ENCODE results near the gene NRROS.
"Not testable (repeated sequence)": the region's sequence is repeated elsewhere in the genome, so short reads cannot be mapped to it uniquely, and the experiment has no call there.

Gene NRROS

GRCh38 chr3:196636369-196637349, 2.8 kb upstream of the NRROS start:
- H3K4me3 ChIP-seq (ENCODE audit: severe bottlenecking) = no peak overlapping the region
- H3K9me3 ChIP-seq (ENCODE audit: severe bottlenecking) = no peaks in the 10 kb centered on the region
- TF ChIP-seq CTCF (IDR thresholded peaks at IDR 0.05; ENCODE audit: poor library complexity, severe bottlenecking) = no peak
- H3K27ac ChIP-seq (ENCODE audit: poor library complexity, severe bottlenecking) = no peak overlapping the region
- no peaks in the 10 kb centered on the region for H3K4me1 ChIP-seq (ENCODE audit: insufficient read depth, poor library complexity, severe bottlenecking)
- H3K36me3 ChIP-seq (ENCODE audit: low read depth) = no peaks in the 10 kb centered on the region
- ATAC-seq (ENCODE audit: low read depth) (no peak), DNase-seq (ENCODE audit: low spot score) (no peak)
- peaks cover 16% of the 10 kb centered on the region for H3K27me3 ChIP-seq (ENCODE audit: insufficient read depth, poor library complexity, severe bottlenecking)

GRCh38 chr3:196637941-196638340, 1.6 kb upstream of the NRROS start:
- H3K27ac ChIP-seq (ENCODE audit: poor library complexity, severe bottlenecking); H3K36me3 ChIP-seq (ENCODE audit: low read depth); H3K4me1 ChIP-seq (ENCODE audit: insufficient read depth, poor library complexity, severe bottlenecking); ATAC-seq (ENCODE audit: low read depth); H3K4me3 ChIP-seq (ENCODE audit: severe bottlenecking); H3K9me3 ChIP-seq (ENCODE audit: severe bottlenecking); DNase-seq (ENCODE audit: low spot score): not testable (repeated sequence)
- H3K27me3 ChIP-seq (ENCODE audit: insufficient read depth, poor library complexity, severe bottlenecking) = peaks cover 16% of the 10 kb centered on the region

GRCh38 chr3:196638861-196639482, 522 bp upstream of the NRROS start:
- Histone ChIP-seq H3K4me3 (ENCODE audit: severe bottlenecking) (peak overlapping the region; percentile 26), H3K4me1 (ENCODE audit: insufficient read depth, poor library complexity, severe bottlenecking) (no peaks in the 10 kb centered on the region), H3K27ac (ENCODE audit: poor library complexity, severe bottlenecking) (no peak overlapping the region), H3K36me3 (ENCODE audit: low read depth) (no peaks in the 10 kb centered on the region), H3K27me3 (ENCODE audit: insufficient read depth, poor library complexity, severe bottlenecking) (peaks cover 16% of the 10 kb centered on the region), H3K9me3 (ENCODE audit: severe bottlenecking) (no peaks in the 10 kb centered on the region)
- DNase-seq (ENCODE audit: low spot score) = no peak
- no peak for TF ChIP-seq CTCF (IDR thresholded peaks at IDR 0.05; ENCODE audit: poor library complexity, severe bottlenecking)
- ATAC-seq (ENCODE audit: low read depth) = peak; percentile 20; the same call in 2 of the 3 replicates

GRCh38 chr3:196640297-196641018, 964 bp downstream of the NRROS start:
- H3K36me3 ChIP-seq (ENCODE audit: low read depth) = no peaks in the 10 kb centered on the region
- H3K27ac ChIP-seq (ENCODE audit: poor library complexity, severe bottlenecking) = no peak overlapping the region
- no peak for TF ChIP-seq CTCF (IDR thresholded peaks at IDR 0.05; ENCODE audit: poor library complexity, severe bottlenecking)
- no peaks in the 10 kb centered on the region for H3K9me3 ChIP-seq (ENCODE audit: severe bottlenecking)
- H3K27me3 ChIP-seq (ENCODE audit: insufficient read depth, poor library complexity, severe bottlenecking) = peaks cover 16% of the 10 kb centered on the region
- no peak for DNase-seq (ENCODE audit: low spot score)
- no peak for ATAC-seq (ENCODE audit: low read depth)
- no peak overlapping the region for H3K4me3 ChIP-seq (ENCODE audit: severe bottlenecking)
- H3K4me1 ChIP-seq (ENCODE audit: insufficient read depth, poor library complexity, severe bottlenecking) = no peaks in the 10 kb centered on the region

GRCh38 chr3:196641333-196642054, 2.0 kb downstream of the NRROS start:
- no peaks in the 10 kb centered on the region for H3K9me3 ChIP-seq (ENCODE audit: severe bottlenecking)
- no peaks in the 10 kb centered on the region for H3K36me3 ChIP-seq (ENCODE audit: low read depth)
- DNase-seq (ENCODE audit: low spot score) (no peak), ATAC-seq (ENCODE audit: low read depth) (no peak)
- no peak overlapping the region for H3K4me3 ChIP-seq (ENCODE audit: severe bottlenecking)
- H3K27ac ChIP-seq (ENCODE audit: poor library complexity, severe bottlenecking) = no peak overlapping the region
- peaks cover 16% of the 10 kb centered on the region for H3K27me3 ChIP-seq (ENCODE audit: insufficient read depth, poor library complexity, severe bottlenecking)
- H3K4me1 ChIP-seq (ENCODE audit: insufficient read depth, poor library complexity, severe bottlenecking) = no peaks in the 10 kb centered on the region
- TF ChIP-seq CTCF (IDR thresholded peaks at IDR 0.05; ENCODE audit: poor library complexity, severe bottlenecking) = no peak
